ENCODE data around the gene CREB3L4.
A peak's percentile ranks its signal among the peaks of the same experiment; 100 is the strongest.

Gene CREB3L4

GRCh38 chr1:153938996-153939395 is 28.7 kb upstream of the CREB3L4 start:
- no peak for DNase-seq

- no peak for DNase-seq
These were observed 28.2 kb upstream of the CREB3L4 start for GRCh38 chr1:153939476-153939875.

- no peak for DNase-seq
These were observed 26.9 kb upstream of the CREB3L4 start for GRCh38 chr1:153940756-153941155.

GRCh38 chr1:153941826-153942725 is 25.6 kb upstream of the CREB3L4 start:
- no peak for DNase-seq

- DNase-seq: no peak
These were observed 24.7 kb upstream of the CREB3L4 start for GRCh38 chr1:153942766-153943549.

GRCh38 chr1:153944005-153944826 is 23.5 kb upstream of the CREB3L4 start:
- no peak for DNase-seq

GRCh38 chr1:153944827-153945117 is 22.9 kb upstream of the CREB3L4 start:
- no peak for DNase-seq

GRCh38 chr1:153945131-153945794 is 22.4 kb upstream of the CREB3L4 start:
- DNase-seq: no peak

- DNase-seq: peak; percentile 31
These were observed 21.7 kb upstream of the CREB3L4 start for GRCh38 chr1:153945795-153946621.

GRCh38 chr1:153946622-153947241 is 21.0 kb upstream of the CREB3L4 start, which contains the start of gene DENND4B:
TSS of gene DENND4B (minus strand) at chr1:153946718. CDS start at chr1:153944374, 2,344 bp downstream.
- peak; percentile 47 for DNase-seq

GRCh38 chr1:153951183-153951582 is 16.5 kb upstream of the CREB3L4 start:
- no peak for DNase-seq

GRCh38 chr1:153951801-153952200 is 15.9 kb upstream of the CREB3L4 start:
- no peak for DNase-seq

GRCh38 chr1:153953859-153954365 is 13.8 kb upstream of the CREB3L4 start:
- no peak for DNase-seq

- DNase-seq: no peak
These were observed 12.9 kb upstream of the CREB3L4 start for GRCh38 chr1:153954826-153955225.

- no peak for DNase-seq
These were observed 10.5 kb upstream of the CREB3L4 start for GRCh38 chr1:153956997-153957715.

- no peak for DNase-seq
These were observed 10.0 kb upstream of the CREB3L4 start for GRCh38 chr1:153957744-153958110.

- peak; percentile 100 for DNase-seq
These were observed 9.4 kb upstream of the CREB3L4 start, which contains the start of gene CRTC2 for GRCh38 chr1:153958111-153958960. TSS of gene CRTC2 (minus strand) at chr1:153958612. CDS start at chr1:153958497, 115 bp downstream.

GRCh38 chr1:153958961-153959260 is 8.8 kb upstream of the CREB3L4 start:
- no peak for DNase-seq

- DNase-seq: no peak
These were observed 8.2 kb upstream of the CREB3L4 start for GRCh38 chr1:153959454-153959853.
